H9 (cell line): ENCODE measurements around the gene TTC33. TPM values are rescaled to one million over a fixed set of nuclear protein-coding genes. Genes with fewer than 3 reads are reported as not detected.

ENCODE experiments used
- DNase-seq: peaks from one replicate; pipeline ENCODE4 v3.0.0-alpha.2; 2017
- H2AFZ ChIP-seq: one replicate; pipeline ENCODE4 v1.6.1; 2013; ENCODE audit warnings: mild to moderate bottlenecking, low read length, control low read depth, moderate library complexity
- H2AK5ac ChIP-seq: 2 replicates; pipeline ENCODE4 v1.6.1; 2013; ENCODE audit warnings: low read length, control low read depth, mixed read lengths; ENCODE audit not compliant: insufficient read length
- H2BK120ac ChIP-seq: one replicate; pipeline ENCODE4 v1.6.1; 2013; ENCODE audit warnings: low read depth, mild to moderate bottlenecking, low read length, control low read depth, inconsistent platforms; ENCODE audit not compliant: poor library complexity, severe bottlenecking
- H2BK12ac ChIP-seq: 2 replicates; pipeline ENCODE4 v1.6.1; 2013; ENCODE audit warnings: low read length, control low read depth, mixed read lengths, low read depth; ENCODE audit not compliant: insufficient read length
- H2BK15ac ChIP-seq: 2 replicates; pipeline ENCODE4 v1.6.1; 2013; ENCODE audit warnings: low read depth, low read length, control low read depth
- H2BK20ac ChIP-seq: one replicate; pipeline ENCODE4 v1.6.1; 2013; ENCODE audit warnings: low read depth, mild to moderate bottlenecking, low read length, control low read depth, inconsistent platforms; ENCODE audit not compliant: poor library complexity, severe bottlenecking
- H2BK5ac ChIP-seq: 2 replicates; pipeline ENCODE4 v1.6.1; 2013; ENCODE audit warnings: low read length, control low read depth, mixed read lengths; ENCODE audit not compliant: insufficient read length
- H3K14ac ChIP-seq: 2 replicates; pipeline ENCODE4 v1.6.1; 2013; ENCODE audit warnings: low read length, control low read depth; ENCODE audit not compliant: insufficient read depth
- H3K18ac ChIP-seq: 2 replicates; pipeline ENCODE4 v1.6.1; 2013; ENCODE audit warnings: low read depth, mild to moderate bottlenecking, mixed read lengths, low read length, control low read depth; ENCODE audit not compliant: insufficient read length
- H3K23ac ChIP-seq: 2 replicates; pipeline ENCODE4 v1.6.1; 2013; ENCODE audit warnings: low read length, control low read depth, mixed read lengths, low read depth; ENCODE audit not compliant: insufficient read length
- H3K23me2 ChIP-seq: 2 replicates; pipeline ENCODE4 v1.6.1; 2013; ENCODE audit warnings: low read depth, mild to moderate bottlenecking, mixed read lengths, low read length, control low read depth; ENCODE audit not compliant: insufficient read length, poor library complexity, severe bottlenecking
- H3K27ac ChIP-seq: 2 replicates; pipeline ENCODE4 v1.5.1; 2013; ENCODE audit warnings: low read length, control low read depth, mixed read lengths, low read depth; ENCODE audit not compliant: insufficient read length
- H3K27me3 ChIP-seq: 2 replicates; pipeline ENCODE4 v1.6.1; 2013; ENCODE audit warnings: low read length, control low read depth, inconsistent platforms; ENCODE audit not compliant: insufficient read depth
- H3K4ac ChIP-seq: 2 replicates; pipeline ENCODE4 v1.6.1; 2013; ENCODE audit warnings: low read depth, mild to moderate bottlenecking, control low read depth, inconsistent platforms, low read length, moderate library complexity
- H3K4me1 ChIP-seq: 2 replicates; pipeline ENCODE4 v1.6.1; 2013; ENCODE audit warnings: low read length, control low read depth, inconsistent platforms; ENCODE audit not compliant: insufficient read depth
- H3K4me2 ChIP-seq: 2 replicates; pipeline ENCODE4 v1.6.1; 2013; ENCODE audit warnings: low read length, control low read depth, mixed read lengths; ENCODE audit not compliant: insufficient read length, insufficient read depth
- H3K56ac ChIP-seq: 2 replicates; pipeline ENCODE4 v1.6.1; 2013; ENCODE audit warnings: low read depth, mild to moderate bottlenecking, mixed read lengths, low read length, control low read depth; ENCODE audit not compliant: insufficient read length
- H3K79me1 ChIP-seq: 2 replicates; pipeline ENCODE4 v1.6.1; 2013; ENCODE audit warnings: low read depth, mild to moderate bottlenecking, moderate library complexity, low read length, control low read depth, inconsistent platforms; ENCODE audit not compliant: insufficient read depth, poor library complexity, severe bottlenecking
- H3K79me2 ChIP-seq: 2 replicates; pipeline ENCODE4 v1.6.1; 2013; ENCODE audit warnings: low read length, control low read depth, inconsistent platforms; ENCODE audit not compliant: insufficient read depth
- H3K9ac ChIP-seq: 2 replicates; pipeline ENCODE4 v1.6.1; 2013; ENCODE audit warnings: low read length, control low read depth, mixed read lengths; ENCODE audit not compliant: insufficient read length; ENCODE audit errors: extremely low read depth
- H3K9me3 ChIP-seq: one replicate; pipeline ENCODE4 v1.6.1; 2013; ENCODE audit warnings: low read depth, low read length, inconsistent platforms; ENCODE audit not compliant: control insufficient read depth
- H3T11ph ChIP-seq: one replicate; pipeline ENCODE4 v1.6.1; 2013; ENCODE audit warnings: mild to moderate bottlenecking, low read length, control low read depth, inconsistent platforms
- H4K20me1 ChIP-seq: one replicate; pipeline ENCODE4 v1.6.1; 2013; ENCODE audit not compliant: control insufficient read depth, insufficient read length, insufficient read depth
- H4K5ac ChIP-seq: 2 replicates; pipeline ENCODE4 v1.6.1; 2013; ENCODE audit warnings: low read depth, mild to moderate bottlenecking, mixed read lengths, low read length, control low read depth; ENCODE audit not compliant: insufficient read length
- H4K8ac ChIP-seq: replicated peaks from 2 replicates; pipeline ENCODE4 v1.6.1; 2013; ENCODE audit warnings: low read length, control low read depth, mixed read lengths, low read depth; ENCODE audit not compliant: insufficient read length
- H4K91ac ChIP-seq: 2 replicates; pipeline ENCODE4 v1.6.1; 2013; ENCODE audit warnings: low read depth, mild to moderate bottlenecking, moderate library complexity, mixed read lengths, low read length, control low read depth; ENCODE audit not compliant: insufficient read length
- H3K27ac Mint-ChIP-seq, 3 experiments: 2 replicates in 2 of 3; 3 replicates in 1 of 3; pipeline ENCODE4 v1.8.0; 2020 to 2021; ENCODE audit warnings: mixed read lengths in 3 of 3, mild to moderate bottlenecking in 1 of 3, moderate library complexity in 1 of 3
- H3K27me3 Mint-ChIP-seq: 2 replicates; pipeline ENCODE4 v1.8.0; 2021; ENCODE audit warnings: low read depth, mild to moderate bottlenecking, moderate library complexity, mixed read lengths
- H3K36me3 Mint-ChIP-seq, 3 experiments: 2 replicates in 2 of 3; 3 replicates in 1 of 3; pipeline ENCODE4 v1.8.0; 2020 to 2021; ENCODE audit warnings: low read depth in 3 of 3, mixed read lengths in 3 of 3; ENCODE audit not compliant: insufficient read depth in 1 of 3
- H3K4me1 Mint-ChIP-seq, 2 experiments: 2 replicates each; pipeline ENCODE4 v1.8.0; 2020; ENCODE audit warnings: mixed read lengths in 2 of 2
- H3K4me3 Mint-ChIP-seq, 2 experiments: 2 replicates in 1 of 2; 3 replicates in 1 of 2; pipeline ENCODE4 v1.8.0; 2020 to 2021; ENCODE audit warnings: mild to moderate bottlenecking in 2 of 2, mixed read lengths in 2 of 2, moderate library complexity in 1 of 2
- H3K9me3 Mint-ChIP-seq, 2 experiments: 2 replicates in 1 of 2; 3 replicates in 1 of 2; pipeline ENCODE4 v1.8.0; 2020; ENCODE audit warnings: mild to moderate bottlenecking in 2 of 2, mixed read lengths in 2 of 2, moderate library complexity in 1 of 2
- WGBS: extraction: QIAGEN DNeasy Blood & Tissue Kit; methylation state at CpG from one replicate; pipeline ENCODE4 v1.1.7; 2013; ENCODE audit warnings: missing lambda C conversion rate, low lambda C conversion rate, mixed read lengths; ENCODE audit not compliant: insufficient read length; ENCODE audit errors: extremely low coverage; 5-methylcytosine and 5-hydroxymethylcytosine counted together
- total RNA-seq: library from RNA; stranded (reverse); gene quantifications from 2 replicates; pipeline ENCODE4 v1.2.1, GENCODE V29; 2021
- TF ChIP-seq, protein P1 (sequence below): fragments of 200-600 bp; sonication (generic); conservative IDR thresholded peaks from 3 replicates; pipeline ENCODE4 v1.8.0; 2021; ENCODE audit warnings: antibody characterized with exemption, mild to moderate bottlenecking

The TTC33 gene
- total RNA-seq, 1 experiment from 2014 or later, result 7.3 TPM

DNA sequence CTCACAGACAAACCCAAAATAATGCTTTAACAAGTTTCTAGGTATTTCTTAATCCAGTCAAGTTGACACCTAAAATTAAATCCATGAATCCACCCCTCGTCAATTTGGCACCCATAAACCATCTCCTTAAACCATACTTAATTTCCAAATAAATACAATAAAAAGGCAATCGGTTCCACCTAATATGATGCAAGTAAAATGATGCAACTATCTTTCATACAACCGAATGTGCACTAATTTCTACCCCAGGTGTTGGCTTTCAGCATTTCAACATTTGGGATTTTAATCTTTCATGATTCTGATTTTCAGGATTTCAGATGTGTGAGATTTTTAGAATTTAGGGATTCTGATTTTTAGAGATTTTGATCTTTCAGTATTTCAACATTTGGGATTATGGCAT is 25.1 kb upstream of the TTC33 start:
- no peak for DNase-seq
- peaks cover 7 to 14% (median 12%) of the 10 kb centered on the region in 3 experiments; a peak in 6 of 7 replicates for H3K36me3 Mint-ChIP-seq
- no peak overlapping the region for H4K5ac ChIP-seq
- H3K9ac ChIP-seq, result no peak overlapping the region
- no peaks in the 10 kb centered on the region for H3K4me1 ChIP-seq
- TF ChIP-seq, protein P1, sequence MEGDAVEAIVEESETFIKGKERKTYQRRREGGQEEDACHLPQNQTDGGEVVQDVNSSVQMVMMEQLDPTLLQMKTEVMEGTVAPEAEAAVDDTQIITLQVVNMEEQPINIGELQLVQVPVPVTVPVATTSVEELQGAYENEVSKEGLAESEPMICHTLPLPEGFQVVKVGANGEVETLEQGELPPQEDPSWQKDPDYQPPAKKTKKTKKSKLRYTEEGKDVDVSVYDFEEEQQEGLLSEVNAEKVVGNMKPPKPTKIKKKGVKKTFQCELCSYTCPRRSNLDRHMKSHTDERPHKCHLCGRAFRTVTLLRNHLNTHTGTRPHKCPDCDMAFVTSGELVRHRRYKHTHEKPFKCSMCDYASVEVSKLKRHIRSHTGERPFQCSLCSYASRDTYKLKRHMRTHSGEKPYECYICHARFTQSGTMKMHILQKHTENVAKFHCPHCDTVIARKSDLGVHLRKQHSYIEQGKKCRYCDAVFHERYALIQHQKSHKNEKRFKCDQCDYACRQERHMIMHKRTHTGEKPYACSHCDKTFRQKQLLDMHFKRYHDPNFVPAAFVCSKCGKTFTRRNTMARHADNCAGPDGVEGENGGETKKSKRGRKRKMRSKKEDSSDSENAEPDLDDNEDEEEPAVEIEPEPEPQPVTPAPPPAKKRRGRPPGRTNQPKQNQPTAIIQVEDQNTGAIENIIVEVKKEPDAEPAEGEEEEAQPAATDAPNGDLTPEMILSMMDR, result no peak
- H3K27me3 ChIP-seq, result no peaks in the 10 kb centered on the region
- H2AK5ac ChIP-seq, result no peak overlapping the region
- H3K27ac Mint-ChIP-seq, result peak overlapping the region in 2 of 3 experiments; percentile 6 to 49; a peak in 2 of 7 replicates
- peaks cover 23% of the 10 kb centered on the region; the same call in 1 of the 2 replicates for H3K79me2 ChIP-seq
- H3K23ac ChIP-seq, result no peak overlapping the region
- H3K18ac ChIP-seq, result no peak overlapping the region
- no peaks in the 10 kb centered on the region for H3K9me3 ChIP-seq
- no peaks in the 10 kb centered on the region; a peak in 1 of 4 replicates for H3K4me1 Mint-ChIP-seq
- H2BK5ac ChIP-seq, result no peak overlapping the region
- no peak overlapping the region for H2BK12ac ChIP-seq
- H3K56ac ChIP-seq, result no peak overlapping the region
- H2BK15ac ChIP-seq, result no peak overlapping the region
- no peak overlapping the region for H2AFZ ChIP-seq
- no peak overlapping the region for H2BK20ac ChIP-seq
- H3K9me3 Mint-ChIP-seq, result no peaks in the 10 kb centered on the region
- no peak overlapping the region for H3T11ph ChIP-seq
- peaks cover 3% of the 10 kb centered on the region for H3K79me1 ChIP-seq
- no peaks in the 10 kb centered on the region for H3K27me3 Mint-ChIP-seq
- no peak overlapping the region for H4K91ac ChIP-seq
- H4K8ac ChIP-seq, result no peak overlapping the region
- H3K4me3 Mint-ChIP-seq, result no peak overlapping the region
- H3K23me2 ChIP-seq, result no peaks in the 10 kb centered on the region
- H3K14ac ChIP-seq, result no peak overlapping the region
- H4K20me1 ChIP-seq, result no peaks in the 10 kb centered on the region
- H3K4me2 ChIP-seq, result no peak overlapping the region
- no peak overlapping the region for H3K27ac ChIP-seq
- H2BK120ac ChIP-seq, result no peak overlapping the region
- no peak overlapping the region for H3K4ac ChIP-seq
- WGBS, result 100% methylated on average over 1 of the region's 3 CpGs
